K562 (cell line): ENCODE data around the gene MCU.

ENCODE experiments used
- ZNF282 ChIP-seq: sonication (generic); formaldehyde crosslinking; IDR thresholded peaks from 2 replicates; pipeline ENCODE4 v1.8.1; 2023; ENCODE audit warnings: missing genetic modification reagents
- TF ChIP-seq, protein P1 (sequence below): sonication (generic); formaldehyde crosslinking; IDR thresholded peaks from 2 replicates; pipeline ENCODE4 v1.8.1; 2022; ENCODE audit warnings: missing genetic modification reagents

DNA sequence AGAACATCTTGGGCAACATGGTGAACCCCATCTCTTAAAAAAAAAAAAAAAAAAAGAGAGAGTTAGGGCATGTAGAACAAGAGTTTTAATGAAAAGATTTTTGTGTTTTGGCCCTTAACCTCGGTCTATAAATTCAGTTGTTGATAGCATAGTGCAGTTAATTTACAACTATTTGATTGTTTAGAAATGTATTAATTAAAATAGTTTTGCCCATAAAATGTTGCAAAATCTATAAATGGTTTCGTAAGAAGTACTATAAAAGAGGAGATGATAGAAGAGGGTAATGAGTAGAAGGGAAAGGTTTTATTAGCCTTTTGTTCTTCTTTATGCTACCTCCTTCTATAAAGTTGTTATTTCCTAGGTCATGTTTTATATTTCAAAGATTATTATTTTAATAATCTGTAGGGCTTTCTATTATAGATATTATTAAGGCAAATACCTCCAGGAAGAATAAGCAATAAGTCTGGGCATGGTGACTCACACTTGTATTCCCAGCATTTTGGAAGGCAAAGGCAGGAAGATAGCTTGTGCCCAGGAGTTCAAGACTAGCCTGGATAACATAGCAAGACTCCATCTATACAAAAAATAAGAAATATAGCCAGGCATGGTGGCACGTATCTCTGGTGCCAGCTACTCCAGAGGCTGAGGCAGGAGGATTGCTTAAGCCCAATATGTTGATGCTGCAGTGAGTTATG, 73.3 kb downstream of the MCU start:
- TF ChIP-seq, protein P1, sequence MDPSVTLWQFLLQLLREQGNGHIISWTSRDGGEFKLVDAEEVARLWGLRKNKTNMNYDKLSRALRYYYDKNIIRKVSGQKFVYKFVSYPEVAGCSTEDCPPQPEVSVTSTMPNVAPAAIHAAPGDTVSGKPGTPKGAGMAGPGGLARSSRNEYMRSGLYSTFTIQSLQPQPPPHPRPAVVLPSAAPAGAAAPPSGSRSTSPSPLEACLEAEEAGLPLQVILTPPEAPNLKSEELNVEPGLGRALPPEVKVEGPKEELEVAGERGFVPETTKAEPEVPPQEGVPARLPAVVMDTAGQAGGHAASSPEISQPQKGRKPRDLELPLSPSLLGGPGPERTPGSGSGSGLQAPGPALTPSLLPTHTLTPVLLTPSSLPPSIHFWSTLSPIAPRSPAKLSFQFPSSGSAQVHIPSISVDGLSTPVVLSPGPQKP (CRISPR knock-in tag), result no peak
- TF ChIP-seq ZNF282 (CRISPR knock-in tag), result no peak
